Measurements from ENCODE around the gene SLC16A4.

DNA sequence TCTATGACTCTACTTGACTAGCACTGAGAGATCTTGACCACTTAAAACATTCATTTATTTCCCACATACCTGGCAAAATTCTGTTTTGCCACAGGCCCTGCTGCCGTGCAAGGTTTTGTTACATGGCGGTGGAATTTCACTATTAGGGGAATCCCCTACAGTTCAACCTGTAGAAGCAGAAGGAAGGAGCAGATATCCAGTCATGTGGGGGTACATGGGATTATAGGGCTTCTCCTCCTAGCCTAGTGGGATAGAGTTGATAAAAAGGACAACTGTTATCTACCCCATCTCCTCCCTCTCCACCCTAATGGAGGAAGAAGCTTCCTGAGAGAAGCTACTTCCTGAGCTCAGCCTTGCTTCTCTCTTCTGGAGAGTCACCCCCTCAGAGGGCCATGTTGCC lies 42.4 kb upstream of the SLC16A4 start:
- TF ChIP-seq POLR2AphosphoS5 (IDR thresholded peaks at IDR 0.05; ENCODE audit: low read depth), result no peak
- TF ChIP-seq, protein P1, sequence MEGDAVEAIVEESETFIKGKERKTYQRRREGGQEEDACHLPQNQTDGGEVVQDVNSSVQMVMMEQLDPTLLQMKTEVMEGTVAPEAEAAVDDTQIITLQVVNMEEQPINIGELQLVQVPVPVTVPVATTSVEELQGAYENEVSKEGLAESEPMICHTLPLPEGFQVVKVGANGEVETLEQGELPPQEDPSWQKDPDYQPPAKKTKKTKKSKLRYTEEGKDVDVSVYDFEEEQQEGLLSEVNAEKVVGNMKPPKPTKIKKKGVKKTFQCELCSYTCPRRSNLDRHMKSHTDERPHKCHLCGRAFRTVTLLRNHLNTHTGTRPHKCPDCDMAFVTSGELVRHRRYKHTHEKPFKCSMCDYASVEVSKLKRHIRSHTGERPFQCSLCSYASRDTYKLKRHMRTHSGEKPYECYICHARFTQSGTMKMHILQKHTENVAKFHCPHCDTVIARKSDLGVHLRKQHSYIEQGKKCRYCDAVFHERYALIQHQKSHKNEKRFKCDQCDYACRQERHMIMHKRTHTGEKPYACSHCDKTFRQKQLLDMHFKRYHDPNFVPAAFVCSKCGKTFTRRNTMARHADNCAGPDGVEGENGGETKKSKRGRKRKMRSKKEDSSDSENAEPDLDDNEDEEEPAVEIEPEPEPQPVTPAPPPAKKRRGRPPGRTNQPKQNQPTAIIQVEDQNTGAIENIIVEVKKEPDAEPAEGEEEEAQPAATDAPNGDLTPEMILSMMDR (conservative IDR thresholded peaks at IDR 0.05; ENCODE audit: low read depth in 2 of 2), result no peak
- TF ChIP-seq EZH2 (IDR thresholded peaks at IDR 0.05; ENCODE audit: low read depth, unreplicated experiment), result no peak
- TF ChIP-seq, protein P2, sequence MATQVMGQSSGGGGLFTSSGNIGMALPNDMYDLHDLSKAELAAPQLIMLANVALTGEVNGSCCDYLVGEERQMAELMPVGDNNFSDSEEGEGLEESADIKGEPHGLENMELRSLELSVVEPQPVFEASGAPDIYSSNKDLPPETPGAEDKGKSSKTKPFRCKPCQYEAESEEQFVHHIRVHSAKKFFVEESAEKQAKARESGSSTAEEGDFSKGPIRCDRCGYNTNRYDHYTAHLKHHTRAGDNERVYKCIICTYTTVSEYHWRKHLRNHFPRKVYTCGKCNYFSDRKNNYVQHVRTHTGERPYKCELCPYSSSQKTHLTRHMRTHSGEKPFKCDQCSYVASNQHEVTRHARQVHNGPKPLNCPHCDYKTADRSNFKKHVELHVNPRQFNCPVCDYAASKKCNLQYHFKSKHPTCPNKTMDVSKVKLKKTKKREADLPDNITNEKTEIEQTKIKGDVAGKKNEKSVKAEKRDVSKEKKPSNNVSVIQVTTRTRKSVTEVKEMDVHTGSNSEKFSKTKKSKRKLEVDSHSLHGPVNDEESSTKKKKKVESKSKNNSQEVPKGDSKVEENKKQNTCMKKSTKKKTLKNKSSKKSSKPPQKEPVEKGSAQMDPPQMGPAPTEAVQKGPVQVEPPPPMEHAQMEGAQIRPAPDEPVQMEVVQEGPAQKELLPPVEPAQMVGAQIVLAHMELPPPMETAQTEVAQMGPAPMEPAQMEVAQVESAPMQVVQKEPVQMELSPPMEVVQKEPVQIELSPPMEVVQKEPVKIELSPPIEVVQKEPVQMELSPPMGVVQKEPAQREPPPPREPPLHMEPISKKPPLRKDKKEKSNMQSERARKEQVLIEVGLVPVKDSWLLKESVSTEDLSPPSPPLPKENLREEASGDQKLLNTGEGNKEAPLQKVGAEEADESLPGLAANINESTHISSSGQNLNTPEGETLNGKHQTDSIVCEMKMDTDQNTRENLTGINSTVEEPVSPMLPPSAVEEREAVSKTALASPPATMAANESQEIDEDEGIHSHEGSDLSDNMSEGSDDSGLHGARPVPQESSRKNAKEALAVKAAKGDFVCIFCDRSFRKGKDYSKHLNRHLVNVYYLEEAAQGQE (IDR thresholded peaks at IDR 0.05; ENCODE audit: unreplicated experiment), result no peak

Data from GM23338 (cell line).